Measurements from ENCODE around the gene IST1. TPM values are rescaled to one million over a fixed set of nuclear protein-coding genes. Genes with fewer than 3 reads are reported as not detected.
"Not testable (repeated sequence)": the region's sequence is repeated elsewhere in the genome, so short reads cannot be mapped to it uniquely, and the experiment has no call there.

IST1 gene
- total RNA-seq, 1 donor from 2014 or later, result 184 TPM

DNA sequence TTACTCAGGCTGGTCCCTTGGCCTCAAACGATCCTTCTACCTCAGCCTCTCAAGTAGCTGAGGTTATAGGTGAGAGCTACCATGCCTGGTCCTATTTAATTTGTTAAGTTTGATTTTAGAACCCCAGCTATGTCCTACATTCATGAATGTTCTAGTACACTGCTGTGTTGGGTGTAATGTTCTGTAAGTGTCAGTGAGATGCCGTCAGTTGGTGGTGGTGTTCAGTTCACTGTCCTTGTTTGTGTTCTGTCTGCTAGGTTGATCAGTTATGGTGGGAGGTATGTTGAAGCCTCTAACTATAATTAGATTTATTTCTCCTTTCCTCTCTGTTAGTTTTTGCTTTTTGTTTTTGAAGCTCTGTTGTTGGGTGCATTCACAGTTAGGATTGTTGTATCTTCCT lies 8.3 kb downstream of the IST1 start:
- intact Hi-C loops (cut with DNase I), result no loop called here
- ATAC-seq (no peak), DNase-seq (no peak)
- no peaks in the 10 kb centered on the region for H3K36me3 ChIP-seq
- no peak overlapping the region for H3K4me3 ChIP-seq
- H3K9me3 ChIP-seq, result no peaks in the 10 kb centered on the region
- no peak overlapping the region for H3K27ac ChIP-seq
- no peaks in the 10 kb centered on the region for H3K27me3 ChIP-seq
- peaks cover 24% of the 10 kb centered on the region for H3K4me1 ChIP-seq
- TF ChIP-seq, protein P1, sequence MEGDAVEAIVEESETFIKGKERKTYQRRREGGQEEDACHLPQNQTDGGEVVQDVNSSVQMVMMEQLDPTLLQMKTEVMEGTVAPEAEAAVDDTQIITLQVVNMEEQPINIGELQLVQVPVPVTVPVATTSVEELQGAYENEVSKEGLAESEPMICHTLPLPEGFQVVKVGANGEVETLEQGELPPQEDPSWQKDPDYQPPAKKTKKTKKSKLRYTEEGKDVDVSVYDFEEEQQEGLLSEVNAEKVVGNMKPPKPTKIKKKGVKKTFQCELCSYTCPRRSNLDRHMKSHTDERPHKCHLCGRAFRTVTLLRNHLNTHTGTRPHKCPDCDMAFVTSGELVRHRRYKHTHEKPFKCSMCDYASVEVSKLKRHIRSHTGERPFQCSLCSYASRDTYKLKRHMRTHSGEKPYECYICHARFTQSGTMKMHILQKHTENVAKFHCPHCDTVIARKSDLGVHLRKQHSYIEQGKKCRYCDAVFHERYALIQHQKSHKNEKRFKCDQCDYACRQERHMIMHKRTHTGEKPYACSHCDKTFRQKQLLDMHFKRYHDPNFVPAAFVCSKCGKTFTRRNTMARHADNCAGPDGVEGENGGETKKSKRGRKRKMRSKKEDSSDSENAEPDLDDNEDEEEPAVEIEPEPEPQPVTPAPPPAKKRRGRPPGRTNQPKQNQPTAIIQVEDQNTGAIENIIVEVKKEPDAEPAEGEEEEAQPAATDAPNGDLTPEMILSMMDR (IDR thresholded peaks at IDR 0.05), result no peak

DNA sequence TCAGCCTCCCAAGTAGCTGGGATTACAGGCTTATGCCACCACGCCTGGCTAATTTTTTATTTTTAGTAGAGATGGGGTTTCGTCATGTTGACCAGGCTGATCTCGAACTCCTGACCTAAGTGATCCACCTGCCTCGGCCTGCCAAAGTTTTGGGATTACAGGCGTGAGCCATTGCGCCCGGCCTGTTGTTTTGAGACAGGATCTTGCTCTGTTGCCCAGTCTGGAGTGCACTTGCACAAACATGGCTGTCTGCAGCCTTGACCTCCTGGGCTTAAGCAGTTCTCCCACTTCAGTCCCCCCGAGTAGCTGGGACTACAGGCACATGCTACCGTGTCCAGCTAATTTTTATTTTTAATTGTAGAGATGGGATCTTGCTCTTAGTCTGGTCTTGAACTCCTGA lies 8.9 kb downstream of the IST1 start:
- H3K36me3 ChIP-seq, result peaks cover 6% of the 10 kb centered on the region
- peaks cover 20% of the 10 kb centered on the region for H3K4me1 ChIP-seq
- no peaks in the 10 kb centered on the region for H3K9me3 ChIP-seq
- DNase-seq (no peak), ATAC-seq (no peak)
- TF ChIP-seq, protein P1 (IDR thresholded peaks at IDR 0.05), result no peak
- intact Hi-C loops (cut with DNase I), result no loop called here
- no peak overlapping the region for H3K4me3 ChIP-seq
- no peaks in the 10 kb centered on the region for H3K27me3 ChIP-seq
- no peak overlapping the region for H3K27ac ChIP-seq

DNA sequence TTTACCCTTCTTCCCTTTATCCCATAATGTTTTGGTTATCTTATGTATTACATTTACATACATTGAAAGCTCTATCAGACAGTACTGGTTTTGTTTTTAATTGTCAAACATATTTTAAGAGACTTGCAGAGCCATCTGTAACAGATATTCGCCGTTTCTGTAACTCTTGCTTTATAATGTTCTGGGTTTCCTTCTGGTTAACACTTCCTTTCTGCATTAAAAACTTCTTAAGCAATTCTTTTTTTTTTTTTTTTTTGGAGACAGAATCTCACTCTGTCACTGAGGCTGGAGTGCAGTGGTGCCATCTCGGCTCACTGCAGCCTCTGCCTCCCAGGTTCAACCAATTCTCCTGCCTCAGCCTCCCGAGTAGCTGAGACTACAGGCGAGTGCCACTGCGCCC lies 10.4 kb downstream of the IST1 start:
- Histone ChIP-seq H3K4me1 (peaks cover 14% of the 10 kb centered on the region), H3K36me3 (peaks cover 10% of the 10 kb centered on the region)
- H3K9me3 ChIP-seq; H3K27me3 ChIP-seq; intact Hi-C loops (cut with DNase I); H3K27ac ChIP-seq; ATAC-seq; H3K4me3 ChIP-seq; DNase-seq: not testable (repeated sequence)

DNA sequence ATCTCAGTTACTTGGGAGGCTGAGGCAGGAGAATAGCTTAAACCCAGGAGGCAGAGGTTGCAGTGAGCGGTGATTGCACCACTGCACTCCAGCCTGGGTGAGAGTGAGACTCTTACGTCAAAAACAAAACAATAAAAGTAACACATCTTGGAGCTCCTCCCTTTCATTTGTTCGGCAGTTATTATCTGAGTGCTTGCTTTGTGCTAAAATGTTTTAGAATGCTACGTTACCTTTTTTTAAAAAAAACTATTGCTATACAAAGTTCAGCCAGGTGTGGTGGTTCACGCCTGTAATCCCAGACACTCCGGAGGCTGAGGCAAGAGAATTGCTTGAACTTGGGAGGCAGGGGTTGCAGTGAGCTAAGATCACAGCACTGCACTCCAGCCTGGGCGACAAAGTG lies 15.8 kb downstream of the IST1 start:
- Histone ChIP-seq H3K4me1 (peaks cover 27% of the 10 kb centered on the region), H3K27ac (no peak overlapping the region), H3K9me3 (no peaks in the 10 kb centered on the region), H3K36me3 (peaks cover 17% of the 10 kb centered on the region), H3K27me3 (no peaks in the 10 kb centered on the region), H3K4me3 (no peak overlapping the region)
- TF ChIP-seq, protein P1 (IDR thresholded peaks at IDR 0.05), result no peak
- no peak for ATAC-seq
- no peak for DNase-seq
- intact Hi-C loops (cut with DNase I), result no loop called here

DNA sequence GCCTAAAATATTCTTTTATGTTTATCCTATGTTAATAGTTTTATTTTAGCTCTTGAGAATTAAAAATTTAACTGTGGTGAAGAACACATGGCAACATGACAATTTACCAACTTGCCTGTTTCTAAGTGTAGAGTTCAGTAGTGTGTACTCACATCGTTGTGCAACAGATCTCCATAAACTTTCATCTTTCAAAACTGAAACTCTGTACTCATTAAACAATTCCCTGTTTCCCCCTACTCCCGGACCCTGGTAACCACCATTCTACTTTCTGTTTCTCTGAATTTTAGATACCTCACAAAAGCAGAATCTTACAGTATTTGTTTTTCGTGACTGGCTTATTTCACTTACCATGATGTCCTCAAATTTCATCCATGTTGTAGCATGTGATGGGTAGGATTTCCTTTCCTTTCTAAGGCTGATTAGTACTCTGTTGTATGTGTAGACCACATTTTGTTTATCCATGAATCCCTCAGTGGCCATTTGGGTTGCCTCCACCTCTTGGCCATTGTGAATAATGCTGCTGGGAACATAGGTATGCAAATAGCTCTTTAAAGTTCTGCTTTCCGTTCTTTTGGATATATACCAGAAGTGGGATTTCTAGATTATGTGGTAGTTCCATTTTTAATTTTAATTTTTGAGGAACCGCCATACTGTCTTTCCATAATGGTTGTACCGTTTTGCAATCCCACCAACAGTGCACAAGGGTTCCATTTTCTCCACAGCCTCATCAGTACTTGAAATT lies 17.4 kb downstream of the IST1 start:
- Histone ChIP-seq H3K4me1 (peaks cover 29% of the 10 kb centered on the region), H3K27me3 (no peaks in the 10 kb centered on the region), H3K36me3 (peaks cover 24% of the 10 kb centered on the region), H3K27ac (no peak overlapping the region), H3K9me3 (no peaks in the 10 kb centered on the region), H3K4me3 (no peak overlapping the region)
- DNase-seq, result no peak
- TF ChIP-seq, protein P1 (IDR thresholded peaks at IDR 0.05), result no peak
- intact Hi-C loops (cut with DNase I), result no loop called here
- ATAC-seq, result no peak

DNA sequence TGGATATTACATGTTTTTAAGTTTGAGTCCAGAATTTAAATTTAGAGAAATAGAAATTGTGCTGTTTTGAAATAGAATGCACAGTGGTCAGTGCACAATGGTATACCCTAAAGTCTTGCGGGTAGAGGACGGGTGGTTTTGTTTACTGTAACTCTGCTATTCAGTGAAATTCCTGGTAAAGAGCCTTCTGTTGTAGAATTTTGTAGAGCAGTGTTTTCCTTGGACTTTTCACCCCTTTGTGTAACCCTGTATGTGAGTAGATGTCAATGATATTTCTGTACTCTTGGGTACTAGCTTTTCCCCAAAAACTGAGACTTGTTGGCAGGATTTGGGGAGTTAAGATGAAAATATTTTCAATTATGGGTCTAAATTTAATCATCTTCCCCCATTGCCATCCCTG lies 19.5 kb downstream of the IST1 start:
- no peak overlapping the region for H3K27ac ChIP-seq
- H3K9me3 ChIP-seq, result no peaks in the 10 kb centered on the region
- no peak overlapping the region for H3K4me3 ChIP-seq
- H3K36me3 ChIP-seq, result peaks cover 31% of the 10 kb centered on the region
- no peaks in the 10 kb centered on the region for H3K27me3 ChIP-seq
- intact Hi-C loops (cut with DNase I), result no loop called here
- ATAC-seq (no peak), DNase-seq (no peak)
- TF ChIP-seq, protein P1 (IDR thresholded peaks at IDR 0.05), result no peak
- H3K4me1 ChIP-seq, result peaks cover 29% of the 10 kb centered on the region

Measured in upper lobe of right lung (tissue), 1 donor.